Endothelial cell of umbilical vein (primary cell): ENCODE measurements around the gene KIN. TPM values are rescaled to one million over a fixed set of nuclear protein-coding genes. Genes with fewer than 3 reads are reported as not detected.

Source experiments
- BruUV-seq: library from RNA; stranded (reverse); fragments of 400-500 nt; replicated peaks from 2 replicates; lab custom pipeline; 2021; lab: Mats Ljungman, UMichigan
- CTCF ChIA-PET: fragments of 300-600, 350-600 bp; sonication (Branson Sonifier 250); formaldehyde crosslinking; loops from one replicate; lab custom pipeline; 2021; ENCODE audit warnings: antibody characterized with exemption, inconsistent platforms; lab: Charles Lee
- POLR2A ChIA-PET: fragments of 300-600, 350-600 bp; sonication (Branson Sonifier 250); formaldehyde crosslinking; loops from one replicate; lab custom pipeline; 2021; ENCODE audit warnings: antibody characterized with exemption, inconsistent platforms; lab: Charles Lee
- DNase-seq: peaks from one replicate; pipeline ENCODE4 v3.0.0-alpha.2; 2011; ENCODE audit warnings: low read depth, low spot score
- FAIRE-seq: peaks from 2 replicates; lab custom pipeline; 2011; peaks lifted over from hg19 to GRCh38; lab: Jason Lieb, UNC
- H2AFZ ChIP-seq: 2 replicates; pipeline ENCODE4 v1.6.0; 2012; ENCODE audit warnings: low read depth, low read length, control low read depth, inconsistent platforms
- H3K27ac ChIP-seq: 2 replicates; pipeline ENCODE4 v1.5.1; 2011; ENCODE audit warnings: low read depth, mild to moderate bottlenecking, control low read depth, low read length, moderate library complexity; ENCODE audit not compliant: insufficient read depth
- H3K27me3 ChIP-seq, 2 experiments: 2 replicates each; pipeline versions ENCODE4 v1.6.0 to v1.6.1; 2011; ENCODE audit warnings: low read length in 2 of 2, mixed read lengths in 1 of 2; ENCODE audit not compliant: control insufficient read depth in 2 of 2, insufficient read depth in 2 of 2
- H3K36me3 ChIP-seq, 2 experiments: 2 replicates in 1 of 2; 3 replicates in 1 of 2; pipeline ENCODE4 v1.5.1; 2011; ENCODE audit warnings: low read length in 2 of 2, mild to moderate bottlenecking in 1 of 2, moderate library complexity in 1 of 2; ENCODE audit not compliant: control insufficient read depth in 2 of 2, insufficient read depth in 2 of 2; ENCODE audit errors: extremely low read depth in 1 of 2
- H3K4me1 ChIP-seq: 3 replicates; pipeline ENCODE4 v1.5.1; 2011; ENCODE audit warnings: mild to moderate bottlenecking, low read length; ENCODE audit not compliant: control insufficient read depth, insufficient read depth; ENCODE audit errors: extremely low read depth
- H3K4me2 ChIP-seq: 2 replicates; pipeline ENCODE4 v1.6.1; 2011; ENCODE audit warnings: low read length, control low read depth, mixed read lengths; ENCODE audit not compliant: insufficient read depth
- H3K4me3 ChIP-seq, 3 experiments: fragments of 200-600 bp in 1 of 3; sonication (generic), shearing (Covaris generic) in 1 of 3; replicated peaks in 1 of 3; 2 replicates each; pipeline ENCODE4 v1.5.1; 2011 to 2016; ENCODE audit warnings: control low read depth in 3 of 3, low read length in 3 of 3, mild to moderate bottlenecking in 2 of 3, inconsistent platforms in 1 of 3, low read depth in 1 of 3, moderate library complexity in 1 of 3; ENCODE audit not compliant: insufficient read depth in 1 of 3
- H3K79me2 ChIP-seq: 2 replicates; pipeline ENCODE4 v1.6.0; 2012; ENCODE audit warnings: low read length, inconsistent platforms; ENCODE audit not compliant: control insufficient read depth, insufficient read depth
- H3K9ac ChIP-seq: replicated peaks from 2 replicates; pipeline ENCODE3; 2011; ENCODE audit warnings: low read length, control low read depth; ENCODE audit not compliant: insufficient read depth; ENCODE audit errors: extremely low read depth
- H3K9me1 ChIP-seq: replicated peaks from 3 replicates; pipeline ENCODE4 v1.6.0; 2011; ENCODE audit warnings: mild to moderate bottlenecking, low read length; ENCODE audit not compliant: control insufficient read depth, insufficient read depth; ENCODE audit errors: extremely low read depth
- H3K9me3 ChIP-seq: replicated peaks from 2 replicates; pipeline ENCODE4 v1.5.1; 2012; ENCODE audit warnings: low read length, inconsistent platforms; ENCODE audit not compliant: control insufficient read depth, insufficient read depth
- H4K20me1 ChIP-seq: replicated peaks from 2 replicates; pipeline ENCODE3; 2011; ENCODE audit warnings: mild to moderate bottlenecking, low read length; ENCODE audit not compliant: control insufficient read depth, insufficient read depth; ENCODE audit errors: extremely low read depth
- CTCF ChIP-seq, 2 donors: IDR thresholded peaks; 1 replicate in 1 of 2; 2 replicates in 1 of 2; pipeline ENCODE4 v1.5.1; 2011; ENCODE audit warnings: low read length in 2 of 2, mild to moderate bottlenecking in 2 of 2, moderate library complexity in 2 of 2, control low read depth in 1 of 2, inconsistent platforms in 1 of 2, low read depth in 1 of 2; ENCODE audit not compliant: insufficient read depth in 1 of 2; ENCODE audit errors: extremely low read depth in 1 of 2
- EZH2 ChIP-seq: IDR thresholded peaks from 2 replicates; pipeline ENCODE4 v1.6.1; 2012; ENCODE audit warnings: borderline replicate concordance, low read depth, mild to moderate bottlenecking, moderate library complexity, low read length, inconsistent platforms; ENCODE audit not compliant: severe bottlenecking
- FOS ChIP-seq: IDR thresholded peaks from 2 replicates; pipeline ENCODE4 v1.6.1; 2011; ENCODE audit warnings: mild to moderate bottlenecking, low read length, moderate library complexity, borderline replicate concordance; ENCODE audit not compliant: insufficient read depth
- GATA2 ChIP-seq: IDR thresholded peaks from 2 replicates; pipeline ENCODE4 v1.7.0; 2011; ENCODE audit warnings: low read depth, mild to moderate bottlenecking, moderate library complexity, mixed read lengths, low read length; ENCODE audit not compliant: insufficient read length, insufficient read depth
- JUN ChIP-seq: IDR thresholded peaks from 2 replicates; pipeline ENCODE4 v1.6.1; 2011; ENCODE audit warnings: borderline replicate concordance, low read depth; ENCODE audit not compliant: insufficient read length, insufficient read depth
- MAX ChIP-seq: IDR thresholded peaks from 2 replicates; pipeline ENCODE4 v1.6.1; 2011; ENCODE audit not compliant: insufficient read depth, insufficient read length
- MYC ChIP-seq: IDR thresholded peaks from one replicate; pipeline ENCODE4 v1.6.1; 2011; ENCODE audit warnings: mild to moderate bottlenecking, low read depth, low read length
- POLR2A ChIP-seq: IDR thresholded peaks from 2 replicates; pipeline ENCODE4 v1.6.1; 2012; ENCODE audit warnings: low read depth, mild to moderate bottlenecking, control low read depth, low read length
- POLR2AphosphoS5 ChIP-seq: IDR thresholded peaks from 2 replicates; pipeline ENCODE4 v1.6.1; 2012; ENCODE audit warnings: low read depth, mild to moderate bottlenecking, control low read depth, low read length, moderate library complexity; ENCODE audit not compliant: insufficient read depth
- dilution Hi-C: fragments of 300-500 bp; cut with MboI; formaldehyde crosslinking; loops from one replicate; pipeline ENCODE4 v1.15.0; 2019; ENCODE audit warnings: low sequenced_read_pairs; ENCODE audit not compliant: extremely low pct_ligation_motif_present
- intact Hi-C: fragments of 100-400 bp; cut with micrococcal nuclease; formaldehyde crosslinking; loops from one replicate; pipeline ENCODE4 v1.10.0; 2022
- polyA plus RNA-seq, 4 experiments: library from polyadenylated mRNA; depleted of rRNA in 3 of 4; stranded (reverse) in 3 of 4; unstranded in 1 of 4; fragments of >200 nt; gene quantifications; 2 replicates each; pipeline versions ENCODE4 v1.2.1 to v1.2.3, GENCODE V29; 2011 to 2012; ENCODE audit warnings: missing spikeins in 1 of 4
- total RNA-seq: library from RNA; stranded (reverse); gene quantifications from 2 replicates; pipeline ENCODE4 v1.2.3, GENCODE V29; 2021

Gene KIN
- total and polyA plus RNA-seq, 2 donors (not counting 3 experiments of a cell fraction or from before 2014, with no cell fraction given), result 2.6 to 14.4 TPM

- Histone ChIP-seq H3K79me2 (peaks cover 17% of the 10 kb centered on the region), H3K4me1 (no peaks in the 10 kb centered on the region), H3K27me3 (no peaks in the 10 kb centered on the region), H2AFZ (no peak overlapping the region), H3K9ac (no peak overlapping the region), H3K4me2 (no peak overlapping the region), H3K36me3 (no peaks in the 10 kb centered on the region), H3K4me3 (no peak overlapping the region), H3K9me1 (no peaks in the 10 kb centered on the region), H3K27ac (no peak overlapping the region), H4K20me1 (no peaks in the 10 kb centered on the region), H3K9me3 (no peaks in the 10 kb centered on the region)
- CTCF ChIA-PET, result no interaction called here
- DNase-seq (no peak), FAIRE-seq (no peak)
- dilution Hi-C loops, result no loop called here
- POLR2A ChIA-PET, result no interaction called here
- no TSS peak for BruUV-seq
- TF ChIP-seq GATA2 (no peak), EZH2 (no peak), POLR2A (no peak), JUN (no peak), POLR2AphosphoS5 (no peak), MYC (no peak), CTCF (IDR thresholded peaks at IDR 0.05; ENCODE audit: extremely low read depth in 1 of 2, insufficient read depth in 1 of 2, low read depth in 1 of 2, low read length in 2 of 2) (no peak), MAX (no peak), FOS (no peak)
- intact Hi-C loops, result no loop called here
Measured at GRCh38 chr10:7836571-7836970, 48.8 kb upstream of the KIN start.
